ENCODE measurements around the gene GPR171.

DNA sequence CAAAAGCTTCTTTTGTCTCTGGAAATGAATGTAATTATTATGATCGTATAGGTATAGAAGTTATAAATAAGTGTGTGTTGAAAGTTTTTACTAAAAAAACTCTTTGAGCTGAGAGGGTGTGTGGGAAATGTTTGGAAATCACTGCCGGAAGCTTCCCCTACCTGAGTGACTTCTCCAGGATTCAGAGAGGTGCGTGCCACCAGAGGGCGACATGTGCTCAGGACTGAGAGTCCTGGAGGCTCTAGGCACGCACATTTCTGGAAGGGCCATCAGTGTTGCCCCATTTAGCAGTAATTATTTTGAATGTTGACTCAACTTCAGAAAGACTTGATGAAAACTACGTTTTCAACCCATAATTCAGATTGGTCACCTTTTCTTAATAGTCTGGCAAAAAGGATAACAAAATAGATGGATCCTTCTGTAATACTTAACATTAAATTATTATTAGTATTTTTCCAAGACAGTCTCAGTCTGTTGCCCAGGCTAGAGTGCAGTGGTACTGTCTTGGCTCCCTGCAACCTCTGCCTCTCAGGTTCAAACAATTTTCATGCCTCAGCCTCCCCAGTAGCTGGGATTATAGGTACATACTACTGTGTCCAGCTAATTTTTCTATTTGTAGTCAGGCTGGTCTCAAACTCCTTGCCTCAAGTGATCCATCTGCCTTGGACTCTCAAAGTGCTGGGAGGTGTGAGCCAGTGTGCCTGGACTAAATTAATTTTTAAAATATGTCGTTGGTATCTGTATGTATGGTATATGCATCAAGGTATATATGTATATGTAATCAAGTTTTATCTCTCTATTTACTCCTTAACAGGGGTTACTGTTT, 34.5 kb downstream of the GPR171 start:
- TF ChIP-seq CTCF (IDR thresholded peaks at IDR 0.05; ENCODE audit: low read length), result peak; percentile 87
- no peak for TF ChIP-seq EZH2 (optimal IDR thresholded peaks at IDR 0.05; ENCODE audit: low read depth, low read length)

Measured in MM.1S (cell line).